GM19397 (cell line): ENCODE data around the gene MICAL2.

Experiments
- ATAC-seq: cut with Tn5 transposase; IDR thresholded peaks from one replicate; pipeline ENCODE4 v1.9.1; 2021; ENCODE audit warnings: mild to moderate bottlenecking, moderate library complexity; ENCODE audit not compliant: unreplicated experiment

Gene MICAL2

GRCh38 chr11:12149672-12150225, 39.4 kb downstream of the MICAL2 start:
- no peak for ATAC-seq

- no peak for ATAC-seq
These were observed 40.5 kb downstream of the MICAL2 start for GRCh38 chr11:12150831-12151382.

GRCh38 chr11:12152321-12152720, 41.9 kb downstream of the MICAL2 start:
- no peak for ATAC-seq

- no peak for ATAC-seq
These were observed 44.7 kb downstream of the MICAL2 start for GRCh38 chr11:12154871-12155668.

GRCh38 chr11:12155696-12156095, 45.3 kb downstream of the MICAL2 start:
- ATAC-seq = no peak

GRCh38 chr11:12156301-12157140, 46.1 kb downstream of the MICAL2 start:
- ATAC-seq = no peak

- no peak for ATAC-seq
These were observed 46.9 kb downstream of the MICAL2 start for GRCh38 chr11:12157241-12157661.

- no peak for ATAC-seq
These were observed 48.5 kb downstream of the MICAL2 start for GRCh38 chr11:12158909-12159308.

GRCh38 chr11:12159351-12160099, 49.1 kb downstream of the MICAL2 start:
- no peak for ATAC-seq

- no peak for ATAC-seq
These were observed 49.8 kb downstream of the MICAL2 start for GRCh38 chr11:12160231-12160630.

GRCh38 chr11:12160680-12161079, 50.3 kb downstream of the MICAL2 start:
- ATAC-seq = no peak

- ATAC-seq = no peak
These were observed 50.7 kb downstream of the MICAL2 start for GRCh38 chr11:12161137-12161536.

- ATAC-seq = no peak
These were observed 51.4 kb downstream of the MICAL2 start for GRCh38 chr11:12161603-12162350.

GRCh38 chr11:12162652-12163051, 52.3 kb downstream of the MICAL2 start:
- ATAC-seq = no peak

- no peak for ATAC-seq
These were observed 53.0 kb downstream of the MICAL2 start for GRCh38 chr11:12163181-12163941.

- ATAC-seq = no peak
These were observed 53.9 kb downstream of the MICAL2 start for GRCh38 chr11:12164061-12165014.

GRCh38 chr11:12165237-12165875, 55.0 kb downstream of the MICAL2 start:
- no peak for ATAC-seq
